Tongue (tissue), 2 donors: Measurements from ENCODE around the gene CFAP70. TPM values are rescaled to one million over a fixed set of nuclear protein-coding genes. Genes with fewer than 3 reads are reported as not detected.
A peak's percentile ranks its signal among the peaks of the same experiment; 100 is the strongest.

Source experiments
- DNase-seq: peaks from one replicate; pipeline ENCODE4 v3.0.0-alpha.2; 2015
- total RNA-seq: library from RNA; depleted of rRNA; stranded (reverse); fragments of >200 nt; gene quantifications from one replicate; pipeline ENCODE4 v1.2.3, GENCODE V29; 2014

CFAP70 gene
- total RNA-seq, 1 donor from 2014 or later: 1.8 TPM

DNA sequence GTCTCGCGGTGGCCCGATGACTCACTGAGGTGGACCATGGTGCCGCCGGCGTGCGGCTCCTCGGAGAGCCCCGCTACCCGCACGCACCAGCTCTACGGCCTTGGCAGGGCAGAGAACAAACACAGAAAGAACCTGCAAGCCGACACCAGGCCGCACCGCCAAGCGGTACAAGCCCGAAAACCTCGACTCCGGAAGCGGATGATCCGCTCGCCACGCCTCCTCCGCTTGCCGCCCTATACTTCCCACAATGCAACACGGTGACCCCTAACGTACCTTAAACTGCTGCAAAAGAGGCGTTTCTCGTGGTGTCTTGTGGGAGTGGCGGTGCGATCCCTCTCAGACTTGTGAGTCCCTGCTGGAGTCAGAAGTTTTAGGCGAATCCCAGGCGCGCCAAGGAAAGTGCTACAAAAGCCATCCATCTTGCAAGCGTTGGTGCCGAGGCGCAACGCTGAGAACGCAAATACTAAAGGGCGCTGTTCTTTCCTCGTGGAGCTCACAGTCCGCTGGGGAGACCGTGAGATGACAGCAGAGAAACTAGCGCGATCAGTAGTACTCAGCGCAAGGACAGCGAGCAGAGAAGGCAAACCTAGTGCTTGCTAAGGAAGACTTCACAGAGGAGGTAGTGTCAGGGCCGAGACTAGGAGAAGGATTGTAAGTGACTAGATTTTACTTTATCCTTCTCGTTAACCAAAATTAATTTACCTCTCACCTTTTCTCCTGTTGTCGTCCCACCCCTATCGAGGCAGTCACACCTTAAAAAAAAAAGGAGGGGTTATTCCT lies 106.0 kb downstream of the CFAP70 start, which contains the start of gene MRPS16:
MRPS16 (minus strand) TSS at position 200 of the 780 bp plus-strand sequence; CDS start at position 38, 162 bp downstream.
- peak; percentile 98 for DNase-seq

DNA sequence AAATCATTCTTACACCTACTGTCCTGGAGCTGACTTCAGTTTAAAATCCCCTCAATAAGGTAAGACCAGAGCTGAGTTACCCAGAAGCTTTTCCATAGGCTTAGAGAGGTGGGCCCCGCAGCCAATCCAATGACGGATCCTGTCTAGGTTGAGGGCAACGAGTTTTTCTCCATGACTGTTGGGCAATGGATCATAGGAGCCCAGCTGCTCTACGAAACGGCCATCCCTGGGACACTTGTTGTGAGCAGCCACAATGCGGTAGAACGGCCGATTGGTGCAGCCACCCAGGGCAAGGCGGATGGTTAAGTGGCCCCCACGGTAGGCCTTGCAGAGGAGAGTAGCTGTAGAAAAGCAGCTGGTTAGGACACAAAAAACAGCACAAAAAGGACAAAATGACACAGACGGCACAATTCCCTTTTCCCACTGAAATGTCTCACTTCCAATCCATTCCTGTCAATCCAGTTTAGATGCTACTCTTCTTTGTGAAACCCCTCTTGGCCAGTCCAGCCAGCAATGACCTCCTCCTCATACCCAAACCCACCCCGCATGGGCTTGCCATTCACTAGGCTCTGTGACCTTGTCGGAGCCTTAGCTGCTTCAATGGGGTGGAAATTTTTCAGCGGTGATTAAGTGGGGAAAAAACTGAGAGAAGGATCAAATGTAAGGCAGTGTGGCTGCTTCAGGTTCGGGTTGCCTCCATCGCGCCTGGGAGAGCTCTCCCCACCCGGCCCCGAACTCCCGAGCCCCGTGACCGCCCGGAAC lies 106.8 kb downstream of the CFAP70 start:
- DNase-seq: no peak

- DNase-seq: no peak
These were observed 110.4 kb downstream of the CFAP70 start for GRCh38 chr10:73248259-73248724.

DNA sequence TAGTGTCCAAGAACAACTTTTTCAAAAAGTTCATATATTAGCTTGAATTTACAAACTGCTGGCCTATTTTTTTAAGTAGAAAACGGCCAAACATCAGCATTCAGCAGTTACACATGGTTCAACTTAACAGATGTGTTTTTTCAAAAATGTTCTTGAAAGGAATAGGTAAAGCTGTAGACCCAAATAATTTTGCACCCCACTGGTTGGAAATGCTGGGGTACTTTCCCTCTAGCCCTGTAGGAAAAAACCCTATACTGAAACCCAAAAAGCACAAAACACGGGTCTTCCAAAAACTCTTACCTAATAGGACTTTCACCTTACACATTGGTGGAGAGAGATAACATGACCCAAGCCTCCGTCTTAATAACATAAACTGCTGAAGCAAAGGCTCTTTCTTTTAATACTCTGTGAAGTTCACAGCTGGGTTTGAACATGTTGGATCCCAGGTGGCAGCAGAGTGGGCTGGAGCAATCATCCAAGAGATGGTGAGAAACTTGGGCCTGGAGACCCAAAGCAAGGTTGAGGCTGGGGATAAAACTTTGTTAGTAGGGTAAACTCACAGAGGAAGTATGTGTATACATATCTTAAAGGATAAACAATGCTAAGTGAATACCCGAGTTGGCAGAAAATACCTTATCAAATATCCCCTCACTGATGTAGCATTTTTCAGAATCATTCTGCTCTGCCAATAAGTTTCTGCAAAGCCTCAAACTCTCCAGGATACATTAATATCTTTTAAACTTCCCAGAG lies 111.0 kb downstream of the CFAP70 start:
- DNase-seq: no peak

DNA sequence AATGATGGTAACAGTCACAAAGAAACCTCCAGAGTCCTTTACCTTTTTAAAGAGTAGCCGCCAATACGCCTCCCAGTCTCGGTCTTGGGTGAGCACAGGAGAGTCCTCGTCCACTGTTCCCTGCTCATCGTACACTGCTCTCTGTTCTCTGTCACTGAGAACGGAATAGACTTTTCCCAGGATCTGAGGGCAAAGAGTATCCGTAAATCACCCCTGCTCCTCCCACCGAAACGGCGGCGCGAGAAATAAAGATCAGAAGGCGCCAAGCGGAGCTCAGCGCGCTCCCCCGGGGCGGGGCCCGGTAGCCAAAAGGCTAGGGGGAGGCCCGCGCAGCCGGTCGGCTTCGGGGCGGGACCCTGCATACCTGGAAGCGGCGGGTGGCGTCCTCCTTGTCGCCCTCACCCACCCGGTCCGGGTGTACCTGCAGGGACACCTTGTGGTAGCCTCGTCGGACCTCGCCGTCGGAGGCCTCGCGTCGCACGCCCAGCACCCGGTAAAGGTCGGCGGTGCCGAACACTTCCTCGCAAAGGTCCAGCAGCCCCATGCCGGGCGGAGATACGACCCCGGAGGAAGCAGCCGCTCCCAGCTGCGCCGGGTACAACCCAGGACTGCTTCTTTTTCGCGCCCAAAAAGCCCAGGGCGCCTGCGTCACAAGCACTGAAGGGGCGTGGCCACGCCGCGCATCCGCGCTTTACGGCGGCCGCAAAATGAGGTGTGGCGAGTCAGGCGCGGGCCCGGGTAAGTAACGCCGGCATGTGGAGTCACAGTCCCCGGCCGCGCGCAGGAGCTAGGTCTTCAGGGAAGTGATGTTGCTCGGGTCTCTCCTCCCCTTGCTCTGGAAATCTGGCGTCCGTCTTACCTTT lies 111.8 kb downstream of the CFAP70 start, which contains the start of gene DNAJC9:
DNAJC9 (minus strand) TSS at position 610 of the 863 bp plus-strand sequence; CDS start at position 544, 66 bp downstream.
- DNase-seq: peak; percentile 97

GRCh38 chr10:73246322-73246645 lies 112.4 kb downstream of the CFAP70 start:
- DNase-seq: no peak

DNA sequence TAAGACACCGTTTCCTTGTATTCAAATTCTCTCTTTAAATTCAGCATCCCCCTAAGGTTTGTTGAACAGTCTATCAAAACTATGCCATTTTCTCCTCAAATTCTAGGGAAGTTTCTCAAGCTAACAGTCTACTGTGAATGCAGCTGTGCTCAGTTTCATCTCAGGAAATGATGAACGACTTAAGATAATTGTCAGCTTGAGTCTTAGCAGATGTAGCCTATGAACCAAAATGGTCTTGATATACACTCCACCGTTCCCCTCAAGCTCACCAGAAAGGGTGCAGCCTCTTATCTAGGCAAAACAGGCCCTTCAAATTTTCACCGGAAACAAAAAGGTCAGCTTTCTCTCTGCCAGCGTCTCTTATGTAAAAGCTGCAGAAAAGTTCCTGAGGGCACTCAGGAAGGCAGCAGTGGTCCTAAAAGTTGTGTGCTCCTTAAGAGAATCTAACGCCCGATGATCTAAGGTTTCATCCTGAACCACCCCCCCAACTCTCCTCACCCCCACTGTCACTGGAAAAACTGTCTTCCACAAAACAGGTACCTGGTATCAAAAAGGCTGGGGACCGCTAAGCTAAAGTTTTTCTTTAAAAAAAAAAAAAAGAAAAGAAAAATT lies 113.7 kb downstream of the CFAP70 start:
- no peak for DNase-seq

- DNase-seq: no peak
These were observed 118.8 kb downstream of the CFAP70 start for GRCh38 chr10:73239908-73240307.

GRCh38 chr10:73238990-73239566 lies 119.6 kb downstream of the CFAP70 start:
- no peak for DNase-seq

- no peak for DNase-seq
These were observed 124.0 kb downstream of the CFAP70 start for GRCh38 chr10:73234695-73235094.

DNA sequence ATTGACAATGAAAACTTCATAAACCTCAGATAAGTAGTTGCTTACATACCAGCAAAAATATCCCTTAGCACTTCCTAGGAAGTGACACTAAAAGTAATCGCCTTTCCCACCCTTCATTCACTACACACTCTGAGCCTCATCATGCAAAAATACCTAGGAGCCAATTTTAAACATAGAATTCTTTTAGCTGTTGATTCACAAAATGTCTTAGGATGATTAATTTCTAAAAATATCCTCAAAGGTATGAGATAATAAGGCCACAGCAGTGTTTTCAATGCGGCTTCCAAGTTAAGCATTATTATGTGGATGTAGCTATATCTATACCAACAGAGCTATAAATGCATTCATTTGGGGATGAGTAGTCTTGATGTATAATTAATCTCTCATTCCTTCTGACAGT lies 124.8 kb downstream of the CFAP70 start:
- DNase-seq: no peak

DNA sequence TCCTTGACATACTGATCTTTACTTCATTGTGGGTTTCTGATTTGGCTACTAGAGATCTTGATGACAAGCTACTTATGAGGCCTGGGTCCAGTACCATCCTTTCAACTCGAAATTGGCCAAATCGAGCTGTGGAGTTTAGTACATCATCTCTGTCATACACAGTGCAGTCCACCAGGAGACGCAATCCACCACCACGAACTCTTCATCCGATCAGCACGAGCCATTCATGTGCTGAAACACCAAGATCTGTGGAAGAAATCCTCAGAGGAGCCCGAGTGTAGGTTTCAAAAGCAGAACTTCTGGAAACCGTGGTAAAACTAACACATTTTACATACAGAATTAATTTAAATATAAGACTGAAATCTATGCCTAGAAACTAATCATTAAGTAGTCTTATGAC lies 125.8 kb downstream of the CFAP70 start:
- DNase-seq: no peak

- DNase-seq: no peak
These were observed 129.1 kb downstream of the CFAP70 start for GRCh38 chr10:73229567-73229966.

GRCh38 chr10:73228247-73228646 lies 130.4 kb downstream of the CFAP70 start:
- DNase-seq: no peak

DNA sequence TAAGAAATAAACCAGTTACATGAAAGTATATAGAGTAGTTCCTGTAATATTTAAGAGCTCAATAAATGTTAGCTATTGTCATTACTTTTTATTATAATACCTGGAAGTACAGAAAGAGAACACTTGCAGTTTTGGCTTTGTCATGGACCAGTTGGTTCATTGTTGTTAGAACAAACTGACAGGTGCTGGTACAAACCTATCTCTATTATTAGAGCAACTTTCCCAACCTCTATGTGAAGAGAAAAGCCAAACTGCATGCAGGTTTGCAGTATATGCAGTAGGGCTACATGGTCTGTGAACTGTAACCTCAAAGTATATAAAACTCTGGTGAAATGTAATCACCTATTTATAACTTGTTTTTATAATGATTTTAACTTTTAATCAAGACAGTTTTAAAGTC lies 132.0 kb downstream of the CFAP70 start:
- DNase-seq: no peak

DNA sequence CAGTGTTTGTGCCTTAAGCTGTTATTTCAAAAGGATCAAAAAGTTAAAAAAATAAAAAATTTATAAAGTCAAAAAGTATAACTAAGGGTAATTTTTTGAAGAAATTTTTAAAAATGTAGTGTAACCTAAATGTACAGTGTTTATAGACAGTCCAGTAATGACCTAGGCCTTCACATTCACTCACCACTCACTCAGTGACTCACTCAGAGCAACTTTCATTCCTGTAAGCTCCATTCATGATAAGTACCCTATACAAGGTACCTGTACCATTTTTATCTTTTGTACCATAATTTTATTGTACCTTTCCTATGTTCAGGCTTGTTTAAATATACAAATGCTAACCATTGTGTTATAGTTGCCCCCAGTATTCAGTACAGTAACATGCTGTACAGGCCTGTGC lies 133.1 kb downstream of the CFAP70 start:
- no peak for DNase-seq

- no peak for DNase-seq
These were observed 137.7 kb downstream of the CFAP70 start for GRCh38 chr10:73220989-73221388.

DNA sequence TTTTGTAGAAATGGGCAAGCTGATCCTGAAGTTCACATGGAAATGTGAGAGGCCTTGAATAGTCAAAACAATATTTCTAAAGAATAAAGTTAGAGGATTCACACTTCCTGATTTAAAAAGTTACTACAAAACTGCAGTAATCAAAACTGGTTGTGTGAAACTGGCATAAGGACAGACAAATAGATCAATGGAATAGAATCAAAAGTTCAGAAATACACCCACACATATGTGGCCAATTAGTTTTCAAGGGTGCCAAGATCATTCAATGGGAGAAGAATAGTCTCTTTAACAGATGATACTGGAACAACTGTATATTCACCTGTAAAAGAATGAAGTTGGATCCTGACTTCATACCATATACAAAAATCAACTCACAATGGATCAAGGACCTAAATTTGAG lies 139.3 kb downstream of the CFAP70 start:
- DNase-seq: no peak

DNA sequence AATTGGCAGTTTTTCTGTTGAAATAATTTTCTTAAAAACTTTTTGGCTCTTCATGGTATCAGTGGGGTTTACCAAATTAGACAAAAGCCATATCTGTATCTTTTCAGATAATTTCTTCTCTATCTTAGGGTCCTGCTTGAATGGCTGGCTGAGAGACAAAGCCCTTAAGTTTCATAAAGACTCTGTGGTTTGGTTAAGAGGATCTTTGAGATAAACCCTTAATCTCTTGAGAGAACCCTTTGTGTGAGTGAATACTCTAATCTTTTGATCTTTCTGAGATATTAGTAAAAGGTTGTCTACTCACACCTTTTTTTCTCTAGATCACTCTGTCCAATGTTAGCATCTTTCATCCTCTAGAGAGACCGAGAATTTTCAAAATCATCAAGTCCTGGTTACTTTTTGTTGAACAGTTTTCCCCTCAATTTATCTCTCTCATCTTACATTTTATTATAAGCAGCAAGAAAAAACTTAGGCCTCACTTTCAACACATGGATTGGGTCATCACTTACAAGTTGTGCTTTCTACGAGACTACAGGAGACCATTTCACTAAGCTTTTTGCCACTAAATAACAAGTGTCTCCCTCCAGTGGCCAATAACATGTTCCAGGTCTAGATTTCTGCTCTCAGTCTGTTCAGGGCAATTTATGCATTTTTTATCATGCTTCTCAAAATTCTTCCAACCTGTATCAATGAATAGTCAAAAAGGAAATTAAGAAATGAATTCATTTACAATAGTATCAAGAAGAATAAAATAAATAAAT lies 140.1 kb downstream of the CFAP70 start:
- DNase-seq: no peak

GRCh38 chr10:73217628-73218027 lies 141.0 kb downstream of the CFAP70 start:
- DNase-seq: no peak
